NCI-H510A (cell line): Measurements from ENCODE around the gene CAMSAP3.

Experiments
- DNase-seq: peaks from one replicate; lab custom pipeline; 2025; lab: John Stamatoyannopoulos, UW

CAMSAP3 gene

DNA sequence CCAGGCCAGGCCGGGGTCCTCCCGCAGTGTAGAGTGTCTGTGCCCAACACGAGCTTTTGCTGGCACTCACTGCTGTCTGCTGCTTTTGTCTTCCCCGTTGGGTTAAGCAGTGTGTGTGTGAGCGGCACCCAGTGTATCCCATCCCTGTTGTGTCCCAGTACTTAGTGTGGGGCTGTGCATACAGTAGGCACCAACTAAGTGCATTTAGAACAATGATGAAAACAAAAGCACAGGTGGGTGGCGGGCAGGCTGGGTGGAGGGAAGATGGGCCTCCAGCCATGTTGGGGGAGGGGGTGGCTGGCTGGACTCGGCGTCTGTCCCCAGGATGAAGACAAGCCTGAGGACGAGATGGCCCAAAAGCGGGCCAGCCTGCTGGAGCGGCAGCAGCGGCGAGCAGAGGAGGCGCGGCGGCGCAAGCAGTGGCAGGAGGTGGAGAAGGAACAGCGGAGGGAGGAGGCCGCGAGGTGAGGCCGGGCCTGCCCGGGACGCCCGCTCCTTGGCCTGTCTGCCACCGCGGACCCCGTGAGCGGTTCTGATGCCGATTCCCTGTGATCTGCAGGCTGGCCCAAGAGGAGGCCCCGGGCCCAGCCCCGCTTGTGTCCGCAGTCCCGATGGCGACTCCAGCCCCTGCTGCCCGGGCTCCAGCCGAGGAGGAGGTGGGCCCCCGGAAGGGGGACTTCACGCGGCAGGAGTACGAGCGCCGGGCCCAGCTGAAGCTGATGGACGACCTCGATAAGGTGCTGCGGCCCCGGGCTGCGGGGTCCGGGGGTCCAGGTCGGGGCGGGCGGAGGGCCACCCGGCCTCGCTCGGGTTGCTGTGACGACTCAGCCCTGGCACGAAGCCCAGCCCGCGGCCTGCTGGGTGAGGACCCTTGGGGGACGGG, 19.4 kb downstream of the CAMSAP3 start:
- no peak for DNase-seq

DNA sequence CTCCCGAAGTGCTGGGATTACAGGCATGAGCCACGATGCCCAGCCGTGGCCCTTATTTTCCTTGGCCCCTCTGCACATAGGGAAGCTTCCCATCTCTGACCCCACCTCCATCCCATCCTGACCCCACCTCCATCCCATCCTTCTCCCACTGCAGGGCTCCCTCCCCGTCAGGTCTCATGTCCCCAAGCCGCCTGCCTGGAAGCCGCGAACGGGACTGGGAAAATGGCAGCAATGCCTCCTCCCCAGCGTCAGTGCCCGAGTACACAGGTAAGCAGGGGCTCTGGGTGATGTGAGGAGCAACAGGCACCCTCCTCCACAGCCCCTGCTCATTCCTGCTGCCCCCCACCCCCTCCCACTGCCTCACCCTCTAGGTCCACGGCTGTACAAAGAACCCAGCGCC, 21.5 kb downstream of the CAMSAP3 start:
- DNase-seq = no peak

DNA sequence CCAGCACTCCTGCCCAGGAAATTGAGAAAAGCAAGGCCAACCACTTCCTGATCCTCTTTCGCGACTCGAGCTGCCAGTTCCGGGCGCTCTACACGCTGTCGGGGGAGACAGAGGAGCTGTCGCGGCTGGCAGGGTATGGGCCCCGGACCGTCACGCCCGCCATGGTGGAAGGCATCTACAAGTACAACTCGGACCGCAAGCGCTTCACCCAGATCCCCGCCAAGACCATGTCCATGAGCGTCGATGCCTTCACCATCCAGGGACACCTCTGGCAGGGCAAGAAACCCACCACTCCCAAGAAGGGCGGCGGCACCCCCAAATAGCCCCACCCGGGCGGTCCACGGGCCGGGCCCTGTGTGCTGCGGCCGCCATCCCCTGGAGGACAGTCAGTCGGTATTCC, 22.1 kb downstream of the CAMSAP3 start:
- no peak for DNase-seq

DNA sequence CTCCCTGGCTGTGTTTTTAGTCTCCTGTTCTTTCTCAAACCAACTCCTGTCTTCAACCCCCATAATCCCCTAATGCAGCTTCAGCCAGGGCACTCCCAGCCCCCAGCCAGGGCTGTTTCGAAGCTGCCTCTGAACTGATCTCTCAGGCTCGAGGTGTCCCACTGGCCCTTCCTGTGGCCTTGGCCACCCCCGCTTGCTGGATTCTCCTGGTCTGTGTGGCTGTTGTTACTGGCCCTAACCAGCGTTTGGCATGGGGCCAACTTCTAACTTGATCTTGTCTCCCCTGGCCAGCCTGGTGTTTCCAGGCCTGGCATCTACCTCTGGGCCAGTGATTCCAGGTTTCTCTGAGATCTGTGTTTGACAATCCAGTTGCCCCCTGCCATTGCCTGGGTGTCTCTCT, 22.7 kb downstream of the CAMSAP3 start:
- no peak for DNase-seq

DNA sequence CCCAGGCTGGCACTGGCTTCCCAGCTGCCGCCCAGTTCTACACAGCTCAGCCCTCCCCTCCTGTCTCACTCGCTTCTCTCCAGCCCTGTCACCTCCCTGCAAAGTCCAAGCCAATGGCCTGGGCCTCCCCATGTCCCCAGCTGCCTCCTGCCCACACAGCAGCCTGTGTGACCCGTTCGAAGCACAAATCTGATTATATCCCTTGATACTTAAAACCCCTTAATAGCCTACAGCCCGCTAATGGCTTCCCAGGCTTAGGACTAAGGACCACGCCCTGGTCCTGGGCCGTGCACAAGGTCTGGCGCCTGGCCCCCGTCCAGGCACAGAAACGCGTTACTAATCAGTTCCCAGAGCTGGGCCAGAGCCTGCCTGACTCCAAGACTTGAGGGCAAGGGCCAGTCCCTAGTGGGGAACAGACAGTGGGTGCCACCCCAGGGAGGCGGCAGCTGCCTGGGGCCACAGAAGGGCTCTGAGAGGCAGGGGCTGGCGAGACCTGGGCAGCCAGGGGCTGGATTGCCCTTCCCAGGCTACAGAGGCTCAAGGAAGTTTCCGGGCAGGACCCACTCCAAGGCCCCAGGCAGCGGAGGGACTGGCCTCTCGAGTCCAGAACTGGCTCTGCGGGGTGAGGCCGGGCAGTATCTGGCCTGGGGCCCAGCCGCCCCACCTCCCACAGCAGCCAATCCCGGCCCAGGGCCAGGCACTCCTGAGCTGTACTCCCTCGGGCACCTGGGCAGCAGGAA, 23.3 kb downstream of the CAMSAP3 start:
- no peak for DNase-seq

DNA sequence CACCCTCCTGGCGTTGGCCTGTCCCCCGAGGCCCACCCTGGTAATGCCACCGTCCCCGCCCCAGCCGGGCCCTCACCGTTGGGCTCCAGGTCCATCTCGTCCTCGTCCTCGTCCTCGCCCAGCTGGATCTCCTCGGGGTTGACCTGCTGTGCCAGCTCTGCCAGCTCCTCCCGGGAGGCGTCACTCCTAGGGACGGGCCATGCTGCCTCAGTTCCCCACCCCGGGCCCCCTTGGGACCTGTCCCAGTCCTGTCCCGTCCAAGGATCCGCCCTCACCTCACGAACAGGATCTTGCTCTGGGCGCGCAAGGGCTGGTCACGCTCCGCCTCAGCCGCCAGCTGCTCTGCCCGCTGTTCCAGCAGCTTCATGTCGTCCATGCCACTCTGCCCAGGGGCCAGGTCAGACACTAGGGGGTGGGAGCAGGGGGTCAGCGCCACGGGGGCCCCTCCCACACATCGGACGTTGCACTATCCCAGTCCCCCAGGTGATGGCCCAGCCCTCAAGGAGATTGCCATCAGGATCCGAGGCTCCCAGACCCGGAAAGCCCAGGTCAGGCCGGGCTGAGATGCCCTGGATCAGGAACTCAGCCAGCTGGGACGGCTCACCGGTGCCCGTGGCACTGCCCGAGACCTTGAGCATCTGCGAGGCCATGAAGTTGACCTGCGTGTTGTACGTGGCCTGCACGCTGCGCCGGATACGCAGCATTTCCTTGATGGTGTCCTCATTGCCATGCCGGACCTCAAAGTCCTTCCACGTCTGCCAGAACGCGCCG, 24.2 kb downstream of the CAMSAP3 start:
- no peak for DNase-seq

DNA sequence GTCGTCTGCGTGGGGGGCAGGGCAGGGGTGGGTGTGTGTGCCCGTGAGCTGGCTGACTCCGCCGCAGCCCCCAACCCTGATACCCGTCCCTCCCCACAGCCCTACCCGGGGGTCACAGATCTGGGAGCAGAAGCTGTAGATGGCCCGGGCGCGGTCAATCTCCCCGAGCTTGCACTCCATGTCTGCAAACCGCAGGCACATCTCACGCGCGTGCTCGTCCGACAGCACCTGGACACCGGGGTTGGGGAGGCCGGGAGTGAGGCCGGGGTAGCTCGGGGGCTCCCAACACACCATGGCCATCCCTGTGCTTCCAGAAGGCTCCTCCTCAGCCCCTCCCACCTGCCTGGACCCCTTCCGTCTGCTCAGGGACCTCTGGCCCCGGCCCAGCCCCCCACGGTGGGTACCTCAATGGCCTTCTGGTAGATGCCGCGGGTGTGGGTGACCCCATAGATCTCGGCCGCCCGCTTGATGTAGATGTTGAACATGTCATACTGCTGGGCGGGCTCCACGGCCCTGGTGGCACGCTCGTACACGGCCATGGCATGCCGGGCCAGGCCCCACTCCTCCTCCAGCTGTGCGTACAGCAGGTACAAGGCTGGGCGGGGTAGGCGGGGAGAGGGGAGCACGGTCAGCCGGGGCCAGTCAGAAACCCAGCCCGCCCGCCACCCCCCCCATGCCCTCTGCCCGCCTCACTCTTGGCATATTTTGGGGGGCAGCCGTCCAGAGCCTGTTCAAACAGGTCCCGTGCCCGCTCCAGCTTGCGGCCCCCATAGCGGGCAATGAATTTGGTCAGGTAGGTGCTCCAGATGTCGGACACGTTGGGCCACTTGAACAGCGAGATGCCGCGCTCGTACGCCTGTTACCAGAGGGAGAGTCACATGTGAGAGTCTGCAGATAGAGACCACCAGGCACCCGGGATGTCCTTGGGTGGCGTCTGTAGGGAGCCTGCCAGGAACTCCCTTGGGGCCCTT, 25.1 kb downstream of the CAMSAP3 start:
- no peak for DNase-seq

DNA sequence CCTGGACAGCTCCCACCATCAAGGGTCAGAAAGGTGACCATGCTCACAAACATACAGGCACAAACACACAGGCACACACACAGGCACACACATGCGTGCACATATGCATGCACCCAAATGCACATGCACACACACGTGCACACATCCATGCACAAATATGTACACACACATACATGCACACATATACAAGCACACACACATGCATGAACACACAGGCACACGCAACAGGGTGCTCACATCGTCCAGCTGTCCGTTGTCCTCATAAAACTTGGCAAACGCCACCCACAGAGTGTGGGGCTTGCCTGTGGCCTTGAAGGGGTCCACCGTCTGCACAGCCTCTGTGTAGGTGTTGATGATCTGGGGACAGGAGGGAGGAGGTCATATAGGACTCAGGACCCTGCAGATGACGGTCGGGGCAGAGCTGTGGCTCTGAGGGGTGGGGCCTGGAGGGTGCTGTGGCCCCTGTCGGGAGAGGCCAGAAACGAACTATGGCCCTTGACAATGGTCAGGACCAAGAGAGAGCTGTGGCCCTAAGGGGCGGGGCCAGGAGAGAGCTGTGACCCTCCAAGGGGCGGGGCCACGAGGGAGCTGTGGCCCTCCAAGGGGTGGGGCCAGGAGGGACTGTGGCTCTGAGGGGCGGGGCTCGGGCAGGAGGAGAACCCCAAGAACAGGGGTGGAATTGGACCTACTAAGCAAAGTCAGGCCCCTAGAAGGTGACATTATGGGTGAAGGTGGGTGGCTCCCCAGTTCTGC, 27.4 kb downstream of the CAMSAP3 start:
- DNase-seq = no peak

DNA sequence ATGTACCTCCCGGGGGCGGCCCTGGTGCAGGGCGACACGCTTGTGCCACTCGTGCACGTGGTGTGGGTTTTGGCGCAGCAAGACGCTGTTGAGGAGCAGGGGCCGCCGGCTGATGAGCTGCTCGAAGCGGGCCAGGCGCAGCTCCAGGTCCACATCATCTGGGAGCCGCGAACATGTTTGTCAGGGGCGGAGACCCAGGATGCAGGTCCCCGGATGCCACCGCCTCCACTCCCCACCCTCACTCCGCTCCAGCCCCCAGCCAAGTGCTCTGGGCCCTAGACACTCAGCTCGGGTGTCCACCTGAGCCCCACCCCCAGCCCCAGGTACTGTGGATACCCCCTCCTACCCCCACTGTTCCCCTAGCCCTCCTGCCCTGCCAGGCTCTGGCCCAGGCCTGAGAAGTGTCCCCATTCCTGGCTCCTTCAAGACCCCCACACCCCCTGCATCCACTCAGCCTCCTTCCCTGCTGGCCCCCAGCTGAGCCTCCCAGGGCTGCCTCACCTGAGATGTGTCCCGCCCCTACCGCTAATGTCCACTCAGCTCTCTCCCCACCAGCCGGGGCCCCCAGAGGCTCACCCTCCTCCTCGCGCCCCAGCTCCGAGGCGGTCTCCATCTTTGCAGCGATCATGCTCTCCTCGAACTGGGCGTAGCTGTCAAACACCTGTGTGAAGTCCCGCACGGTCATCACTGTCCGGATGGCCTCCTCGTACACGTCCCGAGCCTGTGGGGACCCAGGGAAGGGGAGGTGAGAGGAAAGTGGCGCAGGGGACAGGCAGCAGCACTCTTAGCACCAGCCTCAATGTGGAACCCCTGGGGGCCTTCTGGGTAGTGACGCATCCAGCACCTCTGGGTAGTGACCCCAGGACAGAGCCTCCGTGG, 28.3 kb downstream of the CAMSAP3 start:
- DNase-seq = no peak

DNA sequence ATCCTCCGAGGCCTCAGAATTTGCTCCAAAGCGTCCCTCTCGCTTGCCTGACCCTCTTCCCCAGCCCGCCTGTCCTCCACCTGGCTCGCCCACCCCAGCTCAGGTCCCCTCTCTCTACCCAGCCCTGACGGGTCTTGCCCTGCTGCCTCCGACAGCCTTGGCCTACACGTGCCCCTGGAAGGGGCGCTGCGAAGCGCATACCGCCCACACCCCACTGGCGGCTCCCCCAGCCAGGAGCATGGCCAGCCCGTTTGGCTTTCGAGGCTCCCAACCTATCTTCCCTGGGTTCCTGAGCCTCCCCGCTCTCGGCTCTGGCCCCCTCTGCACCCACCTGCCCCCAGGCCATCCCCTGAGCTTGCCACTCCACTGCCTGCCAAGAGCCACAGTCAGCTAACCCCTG, 29.1 kb downstream of the CAMSAP3 start:
- no peak for DNase-seq

DNA sequence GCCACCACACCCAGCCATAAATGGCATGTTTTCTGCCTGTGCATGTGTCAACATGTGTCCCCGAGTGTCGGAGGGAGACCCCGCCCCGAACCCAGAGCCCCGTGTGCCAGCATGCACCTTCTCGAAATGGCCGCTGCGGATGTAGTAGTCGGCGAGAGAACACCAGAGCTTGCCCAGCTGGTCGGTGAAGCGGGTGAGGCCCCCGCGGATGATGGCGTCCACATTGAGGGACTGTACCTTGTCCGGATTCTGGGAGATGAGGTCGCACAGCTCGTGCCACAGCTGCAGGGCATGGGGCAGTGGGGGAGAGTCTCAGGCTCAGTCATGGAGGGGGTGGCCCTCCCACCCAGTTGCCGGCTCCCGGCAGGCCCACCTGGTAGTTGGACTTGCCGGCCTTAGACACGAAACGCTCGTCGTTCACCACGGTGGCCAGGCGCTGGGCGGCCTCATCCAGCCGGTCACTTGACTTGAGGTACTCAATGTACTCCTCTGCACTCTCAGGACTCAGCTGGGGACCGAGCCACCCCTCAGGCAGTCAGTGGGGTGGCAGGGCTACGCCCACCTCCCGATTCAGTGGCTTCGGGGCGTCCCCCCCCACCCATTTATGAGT, 30.2 kb downstream of the CAMSAP3 start:
- no peak for DNase-seq

DNA sequence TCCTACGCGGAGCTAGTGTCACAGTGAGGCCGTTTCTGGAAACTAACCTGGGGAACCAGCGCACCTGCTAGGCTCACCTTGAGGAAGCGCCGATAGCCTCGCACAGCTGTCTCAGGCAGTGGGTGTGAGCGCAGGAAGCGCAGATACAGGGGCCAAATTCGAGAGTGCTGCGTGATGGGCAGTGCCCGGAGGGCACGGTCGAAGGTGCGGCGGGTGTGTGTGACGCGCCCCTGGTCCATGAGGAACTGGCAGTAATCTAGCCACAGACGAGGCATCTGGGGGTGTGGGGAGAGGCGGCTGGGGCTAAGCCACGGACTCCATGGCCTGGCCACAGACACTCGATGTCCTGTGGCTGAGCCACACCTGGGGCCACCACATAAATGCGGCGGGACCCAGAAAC, 31.5 kb downstream of the CAMSAP3 start:
- no peak for DNase-seq

DNA sequence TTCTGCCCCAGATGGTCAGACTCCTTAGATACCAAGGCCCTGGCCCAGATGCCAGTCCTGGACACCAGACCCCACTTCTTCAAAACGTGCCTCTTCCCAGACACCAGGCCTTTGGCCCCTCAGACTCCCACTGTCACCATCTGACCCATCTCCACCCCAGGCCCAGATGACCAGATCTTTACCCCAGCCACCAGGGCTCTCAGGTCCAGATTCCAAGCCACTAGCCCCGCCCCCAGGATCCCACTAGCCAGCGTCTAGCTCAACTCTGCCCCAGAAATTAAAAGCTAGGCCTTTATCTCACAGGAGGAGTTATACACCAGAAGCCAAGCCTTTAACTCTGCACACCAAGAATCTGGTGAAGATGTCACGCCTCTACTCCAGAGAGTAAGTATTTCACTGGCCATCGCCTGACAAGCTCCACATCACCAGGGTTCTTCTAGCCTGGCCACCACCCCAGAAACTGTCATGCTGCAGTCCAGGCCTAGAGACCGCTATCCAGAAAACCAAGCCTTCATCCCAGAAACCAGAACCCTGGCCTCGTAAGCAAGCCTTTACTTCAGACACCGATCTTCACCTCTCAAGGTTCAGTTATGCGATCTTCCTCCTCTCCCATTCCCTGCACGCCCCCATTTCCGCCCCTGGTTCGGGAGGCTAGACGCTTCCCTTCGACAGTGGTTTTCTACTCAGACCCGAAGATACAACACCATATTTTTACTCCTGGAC, 33.1 kb downstream of the CAMSAP3 start:
- no peak for DNase-seq

DNA sequence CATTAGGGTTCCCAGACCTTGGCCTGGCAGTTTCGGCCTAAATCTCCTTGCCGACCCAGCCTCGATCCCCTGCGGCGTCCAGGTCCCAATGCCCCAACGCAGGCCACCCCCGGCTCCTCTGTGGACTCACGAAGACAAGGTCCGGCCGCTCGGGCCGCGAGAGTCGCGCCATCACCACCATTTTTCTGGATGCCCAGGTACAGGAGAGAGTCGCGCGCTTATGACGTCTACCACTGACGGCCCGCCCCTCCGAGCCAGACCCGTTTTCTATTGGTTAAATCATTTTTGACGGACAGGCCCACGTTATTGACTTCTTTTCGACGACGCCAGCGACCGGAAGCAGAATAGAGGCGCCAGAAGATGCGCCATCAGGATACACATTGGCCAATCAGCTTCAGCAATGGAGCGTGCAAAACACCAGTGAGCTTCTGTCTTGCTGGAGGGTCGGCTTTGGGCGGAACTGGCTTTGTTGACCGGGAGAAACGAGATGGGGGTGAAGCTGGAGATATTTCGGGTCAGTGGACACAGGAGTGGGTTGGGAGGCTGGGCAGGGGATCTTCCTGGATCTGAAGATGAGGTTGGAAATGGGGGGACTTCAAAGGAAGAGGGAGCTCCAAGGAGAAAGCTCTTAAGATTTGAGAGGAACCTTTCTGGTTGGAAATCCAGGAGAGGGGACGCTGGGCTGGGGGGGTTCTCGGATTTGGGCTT, 33.8 kb downstream of the CAMSAP3 start, which contains the start of the genes PET100 and XAB2:
PET100 (plus strand) TSS at position 447 of the 708 bp plus-strand sequence; CDS start at position 488, 41 bp downstream.
XAB2 (minus strand) TSS at position 199 of the 708 bp plus-strand sequence; CDS start at position 181, 18 bp downstream.
- peak; percentile 92 for DNase-seq

DNA sequence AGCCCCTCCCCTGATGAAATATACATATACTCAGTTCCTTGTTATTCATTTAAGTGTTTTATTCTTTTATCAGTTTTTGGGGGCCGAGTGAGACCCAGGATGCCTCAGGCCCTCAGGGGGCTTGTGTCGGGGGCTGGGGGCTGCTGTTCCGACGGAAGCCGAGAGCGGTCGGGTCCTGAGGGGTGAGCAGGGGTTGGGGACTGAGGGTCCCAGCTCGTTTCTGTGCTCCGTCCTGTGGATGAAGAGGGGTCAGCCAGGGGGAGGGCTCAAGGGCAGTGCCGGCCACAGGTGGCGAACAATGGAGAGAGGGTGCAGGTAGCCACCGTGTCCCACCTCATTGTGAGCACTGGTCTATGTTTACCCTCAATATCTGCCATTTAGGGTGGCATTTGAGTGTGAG, 35.9 kb downstream of the CAMSAP3 start:
- no peak for DNase-seq

DNA sequence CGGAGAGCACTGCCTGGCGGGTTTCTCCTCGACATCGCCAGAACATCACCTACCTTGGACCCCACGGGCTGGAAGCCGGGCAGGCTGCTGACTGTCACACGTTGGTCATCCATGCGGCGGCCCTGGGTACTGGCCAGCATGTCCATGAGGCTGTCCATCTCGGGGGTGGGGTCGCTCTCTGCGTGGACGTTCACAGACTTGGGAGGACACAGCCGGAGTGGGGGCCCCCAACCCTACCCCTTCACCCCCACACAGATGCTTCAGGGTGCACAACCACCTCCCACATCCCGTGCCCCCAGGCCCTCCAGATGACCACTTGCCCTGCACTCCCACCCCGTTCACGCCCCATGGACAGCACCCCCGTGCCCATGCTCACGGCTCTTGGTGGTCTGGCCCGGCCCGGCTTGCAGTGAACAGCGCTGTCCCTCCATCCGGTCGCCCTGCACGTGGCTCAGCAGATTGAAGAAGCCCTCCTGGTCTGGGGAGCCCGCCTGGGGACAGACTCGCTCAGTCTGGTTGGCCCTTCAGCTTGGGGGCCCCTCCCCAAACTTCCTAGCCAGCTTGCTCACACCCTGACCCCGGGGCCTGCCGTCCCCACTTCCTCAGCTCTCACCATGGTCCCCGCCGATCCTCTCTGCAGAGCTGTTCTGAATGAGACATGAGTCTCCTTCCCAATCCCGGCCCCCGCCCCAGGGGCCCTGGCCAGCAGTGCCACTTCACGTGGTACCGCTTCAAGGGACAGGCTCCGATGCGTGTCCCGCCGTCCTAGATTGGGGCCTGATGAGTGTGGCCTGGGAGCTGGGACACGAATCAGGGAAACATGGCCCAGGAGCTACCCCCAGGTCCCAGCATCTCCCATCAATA, 36.9 kb downstream of the CAMSAP3 start:
- DNase-seq = no peak

DNA sequence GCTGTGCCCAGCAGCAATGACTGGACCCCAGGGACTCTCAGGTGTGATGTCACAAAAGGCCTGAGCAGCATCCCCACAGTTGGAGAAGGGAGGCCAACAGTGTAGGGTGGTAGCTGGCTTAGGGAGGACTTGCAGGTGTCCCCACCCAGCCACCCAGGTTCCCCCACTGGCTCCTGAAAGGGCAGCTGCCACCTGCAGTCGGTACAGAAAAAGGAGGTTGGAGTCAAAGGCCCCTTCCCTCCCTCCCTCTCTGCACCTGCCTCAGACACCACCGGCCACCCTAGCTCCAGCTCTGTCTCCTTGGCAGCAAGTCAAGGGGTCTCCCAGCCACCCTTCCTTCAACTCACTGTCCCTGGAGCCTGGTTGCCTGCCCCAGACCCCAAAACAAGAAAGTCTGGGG, 38.0 kb downstream of the CAMSAP3 start, which contains the start of gene PCP2:
PCP2 (minus strand) TSS at position 22 of the 400 bp plus-strand sequence. CDS start 262 bp downstream, outside the sequence.
- no peak for DNase-seq
